Measurements from ENCODE around the gene ING5.

The ING5 gene

DNA sequence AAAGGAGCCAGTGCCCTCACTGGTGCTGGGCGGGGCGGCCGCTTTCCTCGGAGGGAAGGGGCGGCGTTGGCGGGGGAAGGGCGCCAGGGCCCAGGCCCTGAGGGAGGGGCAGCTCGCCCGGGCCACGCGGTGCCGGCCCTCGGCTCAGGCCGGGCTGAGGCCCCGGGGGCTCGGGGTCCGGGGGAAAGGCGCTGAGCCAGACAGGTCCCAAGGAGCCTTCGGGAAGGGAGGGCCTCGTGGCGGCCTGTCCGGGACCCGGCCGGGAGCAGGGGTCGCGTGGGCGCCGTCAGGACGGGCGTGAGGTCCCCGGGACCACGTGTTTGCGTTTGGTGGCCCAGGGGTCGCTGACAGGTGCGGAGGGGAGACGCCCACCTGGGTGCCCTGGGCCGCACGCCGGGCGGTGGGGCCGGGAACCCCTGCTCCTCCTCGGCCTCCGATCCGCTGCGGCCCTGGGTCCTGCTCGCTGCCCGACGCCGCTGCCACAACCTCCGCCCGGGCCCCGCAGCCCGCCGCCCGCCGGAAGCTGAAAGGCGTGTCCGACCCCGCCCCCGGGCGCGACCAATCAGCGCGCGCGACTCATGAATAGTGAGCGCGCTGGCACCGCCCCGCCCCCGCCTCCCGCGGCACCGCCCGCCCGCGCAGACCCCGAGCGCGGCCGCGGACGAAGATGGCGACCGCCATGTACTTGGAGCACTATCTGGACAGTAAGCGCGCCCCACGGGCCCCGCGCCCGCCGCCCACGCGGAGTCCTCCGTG lies at the start of gene ING5:
ING5 (plus strand) TSS at position 641 of the 756 bp plus-strand sequence; CDS start at position 668, 27 bp downstream.
- TF ChIP-seq, protein P1, sequence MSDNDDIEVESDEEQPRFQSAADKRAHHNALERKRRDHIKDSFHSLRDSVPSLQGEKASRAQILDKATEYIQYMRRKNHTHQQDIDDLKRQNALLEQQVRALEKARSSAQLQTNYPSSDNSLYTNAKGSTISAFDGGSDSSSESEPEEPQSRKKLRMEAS (IDR thresholded peaks at IDR 0.05; ENCODE audit: low read depth, low read length), result peak; percentile 88
- TF ChIP-seq MYC (IDR thresholded peaks at IDR 0.05; ENCODE audit: low read depth, low read length) (peak; percentile 96), POLR2A (IDR thresholded peaks at IDR 0.05; ENCODE audit: extremely low read depth, insufficient read length) (peak; percentile 82)
- TF ChIP-seq, protein P2, sequence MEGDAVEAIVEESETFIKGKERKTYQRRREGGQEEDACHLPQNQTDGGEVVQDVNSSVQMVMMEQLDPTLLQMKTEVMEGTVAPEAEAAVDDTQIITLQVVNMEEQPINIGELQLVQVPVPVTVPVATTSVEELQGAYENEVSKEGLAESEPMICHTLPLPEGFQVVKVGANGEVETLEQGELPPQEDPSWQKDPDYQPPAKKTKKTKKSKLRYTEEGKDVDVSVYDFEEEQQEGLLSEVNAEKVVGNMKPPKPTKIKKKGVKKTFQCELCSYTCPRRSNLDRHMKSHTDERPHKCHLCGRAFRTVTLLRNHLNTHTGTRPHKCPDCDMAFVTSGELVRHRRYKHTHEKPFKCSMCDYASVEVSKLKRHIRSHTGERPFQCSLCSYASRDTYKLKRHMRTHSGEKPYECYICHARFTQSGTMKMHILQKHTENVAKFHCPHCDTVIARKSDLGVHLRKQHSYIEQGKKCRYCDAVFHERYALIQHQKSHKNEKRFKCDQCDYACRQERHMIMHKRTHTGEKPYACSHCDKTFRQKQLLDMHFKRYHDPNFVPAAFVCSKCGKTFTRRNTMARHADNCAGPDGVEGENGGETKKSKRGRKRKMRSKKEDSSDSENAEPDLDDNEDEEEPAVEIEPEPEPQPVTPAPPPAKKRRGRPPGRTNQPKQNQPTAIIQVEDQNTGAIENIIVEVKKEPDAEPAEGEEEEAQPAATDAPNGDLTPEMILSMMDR (IDR thresholded peaks at IDR 0.05; ENCODE audit: low read depth, low read length), result no peak
- peak; percentile 96 for DNase-seq (ENCODE audit: low read depth)
- H3K4me3 ChIP-seq (ENCODE audit: low read depth, low read length), result peak within 1 kb of the TSS; percentile 71

DNA sequence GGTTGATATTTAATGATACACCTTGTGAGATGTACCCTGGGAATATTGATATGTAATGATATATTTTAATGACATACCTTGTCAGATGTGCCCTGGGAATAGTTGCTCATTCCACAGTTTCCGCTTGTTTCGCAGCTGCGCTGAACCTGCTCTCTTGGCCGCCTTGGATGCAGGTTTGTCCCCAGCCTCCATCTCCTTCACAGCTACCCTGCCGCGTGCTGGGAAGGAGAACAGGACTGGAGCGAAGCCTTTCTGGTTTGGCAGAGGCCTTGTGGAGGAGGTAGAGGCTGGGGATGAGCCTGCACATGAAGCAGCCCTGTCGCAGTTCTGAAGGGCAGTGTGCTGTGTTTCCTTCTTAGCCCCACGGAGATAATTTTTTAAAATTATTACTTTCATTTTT lies 49.7 kb upstream of the ING5 start:
- no peak for DNase-seq (ENCODE audit: low read depth)
- TF ChIP-seq MYC (IDR thresholded peaks at IDR 0.05; ENCODE audit: low read depth, low read length), result no peak
- no peak for TF ChIP-seq POLR2A (IDR thresholded peaks at IDR 0.05; ENCODE audit: extremely low read depth, insufficient read length)
- no peak overlapping the region for H3K4me3 ChIP-seq (ENCODE audit: low read depth, low read length)

DNA sequence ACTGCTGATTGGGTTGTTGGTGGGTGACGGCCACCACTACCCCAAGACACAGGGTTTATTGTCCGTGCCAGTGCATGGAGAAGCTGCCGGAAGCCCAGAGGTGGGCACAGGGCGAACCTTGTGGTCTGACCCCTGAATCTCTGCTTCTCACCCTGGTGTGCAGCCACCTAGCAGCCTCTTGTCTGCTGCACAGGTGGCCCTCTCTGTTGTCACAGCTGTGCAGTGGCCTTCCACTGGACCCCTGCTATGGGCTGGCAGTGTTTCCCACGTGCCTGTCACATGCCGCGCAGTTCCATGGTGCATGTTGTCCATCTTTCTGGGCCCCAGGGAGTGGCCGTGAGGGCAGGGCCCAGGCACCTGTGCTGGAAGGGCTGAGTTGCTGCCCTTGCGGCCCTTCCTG lies 49.1 kb upstream of the ING5 start:
- TF ChIP-seq, protein P2 (IDR thresholded peaks at IDR 0.05; ENCODE audit: low read depth, low read length), result no peak
- no peak for TF ChIP-seq POLR2A (IDR thresholded peaks at IDR 0.05; ENCODE audit: extremely low read depth, insufficient read length)
- no peak for TF ChIP-seq MYC (IDR thresholded peaks at IDR 0.05; ENCODE audit: low read depth, low read length)
- TF ChIP-seq, protein P1 (IDR thresholded peaks at IDR 0.05; ENCODE audit: low read depth, low read length), result no peak

DNA sequence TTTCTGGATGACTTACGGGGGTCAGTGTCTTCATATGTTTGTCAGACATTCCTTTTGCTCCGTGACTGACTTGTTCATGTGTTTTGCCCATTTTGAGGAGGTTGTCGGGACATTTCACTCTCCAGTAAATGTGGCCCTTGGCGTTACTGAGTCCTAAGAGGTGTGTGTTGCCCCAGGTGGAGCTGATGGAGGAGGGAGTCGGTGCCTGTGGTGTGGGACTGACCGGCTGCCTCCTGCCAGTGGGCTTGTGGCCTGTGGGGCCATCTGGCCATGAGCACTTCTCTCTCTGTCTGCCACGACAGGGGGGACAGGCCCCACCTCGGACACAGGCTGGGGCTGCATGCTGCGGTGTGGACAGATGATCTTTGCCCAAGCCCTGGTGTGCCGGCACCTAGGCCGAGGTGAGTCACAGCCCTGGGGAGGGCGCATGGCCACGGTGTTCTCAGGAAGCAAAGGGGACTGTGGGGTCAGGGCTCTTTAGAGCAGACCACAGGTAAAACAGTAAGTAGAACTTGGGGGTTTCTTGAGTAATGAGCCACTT lies 48.6 kb upstream of the ING5 start:
- DNase-seq (ENCODE audit: low read depth), result no peak
- TF ChIP-seq MYC (IDR thresholded peaks at IDR 0.05; ENCODE audit: low read depth, low read length), result no peak
- TF ChIP-seq, protein P1 (IDR thresholded peaks at IDR 0.05; ENCODE audit: low read depth, low read length), result no peak
- TF ChIP-seq, protein P2 (IDR thresholded peaks at IDR 0.05; ENCODE audit: low read depth, low read length), result no peak
- no peak for TF ChIP-seq POLR2A (IDR thresholded peaks at IDR 0.05; ENCODE audit: extremely low read depth, insufficient read length)

More for the DNA sequence above, 49.1 kb upstream of the ING5 start:
- no peak overlapping the region for H3K4me3 ChIP-seq (ENCODE audit: low read depth, low read length)
- DNase-seq (ENCODE audit: low read depth), result no peak

DNA sequence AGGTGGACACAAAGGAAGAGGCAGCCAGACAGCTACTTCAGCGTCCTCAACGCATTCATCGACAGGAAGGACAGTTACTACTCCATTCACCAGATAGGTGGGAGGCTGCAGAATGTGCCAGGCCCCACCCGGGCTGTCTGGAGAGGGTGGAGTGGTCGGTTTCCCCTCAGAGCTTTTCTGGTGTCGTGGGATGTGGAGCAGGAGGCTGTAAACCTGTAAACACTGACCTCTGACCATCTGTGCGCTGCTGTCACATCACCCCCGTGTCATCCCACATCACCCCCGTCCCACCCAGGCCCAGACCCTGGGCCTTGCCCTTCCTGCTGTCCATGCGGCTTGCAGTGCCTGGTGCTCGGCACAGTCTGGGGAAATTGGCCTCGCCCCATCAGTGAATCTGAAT lies 47.3 kb upstream of the ING5 start:
- TF ChIP-seq POLR2A (IDR thresholded peaks at IDR 0.05; ENCODE audit: extremely low read depth, insufficient read length) (no peak), MYC (IDR thresholded peaks at IDR 0.05; ENCODE audit: low read depth, low read length) (no peak)
- TF ChIP-seq, protein P1 (IDR thresholded peaks at IDR 0.05; ENCODE audit: low read depth, low read length), result no peak
- TF ChIP-seq, protein P2 (IDR thresholded peaks at IDR 0.05; ENCODE audit: low read depth, low read length), result no peak
- no peak overlapping the region for H3K4me3 ChIP-seq (ENCODE audit: low read depth, low read length)
- DNase-seq (ENCODE audit: low read depth), result no peak

More for the DNA sequence above, 48.6 kb upstream of the ING5 start:
- no peak overlapping the region for H3K4me3 ChIP-seq (ENCODE audit: low read depth, low read length)

DNA sequence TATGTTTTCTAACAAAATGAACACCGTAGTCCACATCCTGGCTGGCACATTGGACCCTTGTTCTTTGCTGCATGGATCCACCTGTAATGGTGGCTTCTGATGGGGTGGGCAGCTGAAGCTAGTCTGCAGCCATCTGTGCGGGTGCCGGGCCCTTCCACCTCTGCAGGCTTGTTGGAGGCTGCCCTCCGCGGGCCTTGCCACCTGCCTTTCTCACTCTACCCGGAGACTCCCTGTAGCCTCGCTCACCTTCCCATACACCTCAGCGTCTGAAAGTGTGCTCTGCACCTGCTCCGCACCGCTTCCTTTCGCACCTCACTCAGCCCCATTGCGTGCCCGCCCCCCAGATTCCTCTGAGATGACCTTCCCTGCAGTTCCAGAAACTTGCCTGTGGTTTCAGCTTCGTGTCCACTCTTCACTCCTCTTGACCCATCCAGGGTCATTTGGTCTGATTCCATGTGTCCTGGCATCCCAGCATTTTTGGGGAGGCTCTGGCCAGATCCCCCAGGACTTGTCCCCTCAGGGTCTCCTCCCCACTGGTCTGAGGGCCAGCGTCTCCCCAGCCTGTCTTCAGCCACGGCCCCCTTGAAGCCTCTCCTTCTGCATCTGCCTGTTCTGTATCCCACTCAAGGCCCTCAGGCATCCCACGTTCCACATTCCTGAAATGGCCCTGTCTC lies 46.2 kb upstream of the ING5 start:
- TF ChIP-seq, protein P1 (IDR thresholded peaks at IDR 0.05; ENCODE audit: low read depth, low read length), result no peak
- TF ChIP-seq MYC (IDR thresholded peaks at IDR 0.05; ENCODE audit: low read depth, low read length), result no peak
- TF ChIP-seq, protein P2 (IDR thresholded peaks at IDR 0.05; ENCODE audit: low read depth, low read length), result no peak
- DNase-seq (ENCODE audit: low read depth), result no peak
- H3K4me3 ChIP-seq (ENCODE audit: low read depth, low read length), result no peak overlapping the region

All from NB4 (cell line).